DMS53 treated with DMSO at 0.1 percent for 48 hours (cell line): ENCODE results near the gene SPACA6.
"Not testable (repeated sequence)": the region's sequence is repeated elsewhere in the genome, so short reads cannot be mapped to it uniquely, and the experiment has no call there.

Experiments used
- DNase-seq: peaks from one replicate; lab custom pipeline; 2025; ENCODE audit not compliant: unreplicated experiment; lab: John Stamatoyannopoulos, UW

Gene SPACA6

DNA sequence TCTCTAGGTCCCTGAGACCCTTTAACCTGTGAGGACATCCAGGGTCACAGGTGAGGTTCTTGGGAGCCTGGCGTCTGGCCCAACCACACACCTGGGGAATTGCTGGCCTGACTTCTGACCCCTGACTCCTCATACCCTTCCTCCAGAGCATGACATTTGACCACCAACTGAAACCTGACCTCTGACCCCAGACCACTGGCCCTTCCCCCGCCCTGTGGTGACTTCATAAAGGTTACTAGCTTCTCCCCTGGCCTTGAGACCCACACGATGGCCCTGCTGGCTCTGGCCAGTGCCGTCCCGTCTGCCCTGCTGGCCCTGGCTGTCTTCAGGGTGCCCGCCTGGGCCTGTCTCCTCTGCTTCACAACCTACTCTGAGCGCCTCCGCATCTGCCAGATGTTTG, at the start of gene SPACA6:
SPACA6 (plus strand) TSS at position 71 of the 400 bp plus-strand sequence; CDS start at position 268, 197 bp downstream.
- no peak for DNase-seq

DNA sequence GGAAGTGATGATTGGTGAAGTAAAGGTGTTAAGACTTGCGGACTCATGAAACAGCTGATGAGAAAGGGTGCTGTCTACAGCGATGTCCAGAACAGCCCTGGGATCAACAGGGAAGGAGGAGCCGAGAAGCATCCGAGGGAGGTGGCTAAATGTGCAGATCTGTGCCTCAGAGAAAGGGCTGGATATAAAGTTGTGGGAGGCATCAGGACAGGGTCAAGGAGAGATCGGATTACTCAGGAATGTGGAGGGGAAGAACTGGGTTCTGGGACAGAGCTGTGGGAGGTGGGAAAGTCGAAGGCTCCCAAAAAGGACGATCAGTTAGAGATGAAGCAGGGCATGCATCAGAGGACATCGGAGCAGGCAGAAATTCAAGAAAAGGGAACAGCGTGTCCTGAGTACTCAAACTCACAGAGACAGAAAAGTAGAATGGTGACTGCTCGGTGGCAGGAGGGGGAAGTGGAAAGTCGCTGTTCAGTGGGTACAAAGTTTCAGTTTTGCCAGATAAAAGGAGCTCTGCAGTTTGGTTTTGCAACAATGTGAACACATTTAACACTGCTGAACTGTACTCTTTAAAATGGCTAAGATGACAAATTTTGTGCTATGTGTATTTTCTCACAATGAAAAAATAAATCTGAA, 48.4 kb upstream of the SPACA6 start:
- DNase-seq: no peak

DNA sequence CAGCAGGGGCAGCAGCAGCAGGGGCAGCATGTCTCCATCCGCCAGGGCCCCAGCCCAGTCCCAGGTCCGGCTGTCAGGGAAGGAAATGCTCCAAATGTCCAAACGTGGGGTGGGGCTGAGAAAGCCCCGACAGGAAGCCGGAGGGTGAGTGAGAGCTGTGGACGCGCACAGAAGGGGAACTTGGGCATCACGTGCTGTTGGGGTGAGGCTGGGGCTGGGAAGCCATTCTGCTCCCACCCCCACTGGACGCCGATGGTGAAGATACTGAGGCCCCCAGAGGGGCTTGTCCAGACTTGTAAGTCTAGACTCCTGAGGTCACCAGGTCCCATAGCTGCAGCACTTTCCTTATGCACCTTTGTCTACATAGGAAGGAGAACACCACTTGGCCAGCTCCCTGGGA, 46.4 kb upstream of the SPACA6 start, which contains the start of gene SIGLEC14:
SIGLEC14 (minus strand) TSS at position 96 of the 400 bp plus-strand sequence; CDS start at position 30, 66 bp downstream.
- DNase-seq: not testable (repeated sequence)

DNA sequence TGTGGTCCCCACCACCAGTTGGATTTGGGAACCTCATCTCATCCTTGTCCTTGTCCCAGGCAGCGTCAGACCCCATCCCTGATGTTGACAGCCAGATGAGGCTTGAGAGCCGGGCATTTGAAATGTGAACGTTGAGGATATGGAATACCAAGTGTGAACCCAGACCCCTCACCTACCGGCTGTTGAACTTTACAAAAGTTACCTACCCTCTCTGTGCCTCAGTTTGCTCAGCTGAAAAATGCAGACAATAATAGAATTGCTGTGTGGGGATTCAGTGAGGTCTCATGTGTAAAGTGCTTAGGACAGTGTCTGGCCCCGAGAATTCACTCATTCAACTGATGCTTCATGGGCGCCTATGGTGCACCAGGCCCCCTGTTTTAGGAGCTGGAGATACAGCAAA, 45.8 kb upstream of the SPACA6 start:
- DNase-seq: no peak

- no peak for DNase-seq
Observed at GRCh38 chr19:51651216-51651846, 41.8 kb upstream of the SPACA6 start.

DNA sequence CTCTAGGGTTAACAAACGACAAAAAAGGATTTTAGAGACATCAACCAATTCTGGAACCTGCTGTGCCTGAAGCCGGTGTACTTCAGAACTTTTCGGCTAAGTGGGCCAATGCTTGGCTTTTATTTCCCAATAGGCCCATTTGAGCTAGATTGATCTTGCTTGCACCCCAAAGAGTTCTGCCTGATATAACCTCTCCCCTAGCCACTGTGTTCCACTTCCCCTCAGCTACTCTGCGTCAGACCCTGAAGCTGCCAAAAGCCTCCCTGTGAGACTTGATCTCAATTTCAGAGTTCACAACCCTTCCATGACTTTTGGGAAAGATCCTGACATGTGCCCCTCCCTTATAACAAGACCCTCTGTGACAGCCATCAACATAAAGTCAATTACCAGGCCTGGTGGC, 40.9 kb upstream of the SPACA6 start:
- DNase-seq: no peak

GRCh38 chr19:51653162-51653561, 40.0 kb upstream of the SPACA6 start:
- DNase-seq: no peak

DNA sequence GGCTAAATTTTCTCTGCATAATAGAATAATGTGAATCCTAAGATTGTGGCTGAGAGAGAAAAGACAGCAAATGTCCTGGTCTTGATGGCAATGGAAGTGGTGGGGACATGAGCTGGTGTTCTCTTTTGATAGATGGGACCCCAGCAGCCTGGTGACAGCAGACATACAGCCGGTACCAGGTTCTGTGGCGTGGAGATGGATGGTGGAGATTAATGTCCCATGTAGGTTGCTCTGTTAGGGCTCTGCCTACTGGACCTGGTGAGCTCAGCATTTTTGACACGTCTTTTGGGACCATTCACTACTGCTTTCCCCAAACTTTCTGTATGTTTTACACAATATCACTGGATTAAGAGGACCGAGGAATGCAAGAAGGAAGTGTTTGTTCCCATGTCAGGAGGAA, 38.3 kb upstream of the SPACA6 start:
- no peak for DNase-seq

DNA sequence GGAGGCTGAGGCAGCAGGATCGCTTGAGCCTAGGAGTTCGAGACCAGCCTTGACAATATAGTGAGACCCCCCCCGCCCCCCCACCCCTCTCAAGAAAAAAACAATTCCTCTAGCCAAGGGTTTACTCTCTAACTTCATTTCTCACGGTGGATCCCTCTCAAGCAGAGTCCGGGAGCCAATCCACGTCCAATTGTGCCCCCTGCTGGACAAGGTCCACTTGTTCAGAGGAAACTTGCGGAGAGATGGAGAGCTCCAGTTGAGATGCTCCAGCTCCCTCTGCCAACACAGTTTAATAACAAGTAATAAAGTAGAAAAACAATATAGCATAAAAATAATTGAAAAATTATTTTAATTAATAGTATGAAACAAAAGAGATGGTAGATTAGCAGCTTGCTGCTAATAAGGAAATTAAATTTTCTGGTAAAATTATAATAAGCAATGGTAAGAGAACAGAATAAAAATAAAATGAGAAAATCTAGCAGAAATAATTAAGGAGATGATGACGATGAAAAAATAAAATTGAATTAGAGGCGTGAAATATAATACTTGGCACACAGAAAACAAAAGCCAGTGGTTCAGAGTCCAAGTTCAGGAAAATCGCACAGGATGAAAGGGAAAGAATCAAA, 32.0 kb upstream of the SPACA6 start:
- peak; percentile 5 for DNase-seq

GRCh38 chr19:51663650-51664049, 29.5 kb upstream of the SPACA6 start:
- DNase-seq: no peak

GRCh38 chr19:51664131-51664530, 29.0 kb upstream of the SPACA6 start:
- DNase-seq: no peak

- no peak for DNase-seq
Observed at GRCh38 chr19:51664997-51665396, 28.1 kb upstream of the SPACA6 start.

GRCh38 chr19:51668216-51668615, 24.9 kb upstream of the SPACA6 start:
- DNase-seq: no peak

- DNase-seq: not testable (repeated sequence)
Observed at GRCh38 chr19:51675911-51676565, 17.1 kb upstream of the SPACA6 start.

DNA sequence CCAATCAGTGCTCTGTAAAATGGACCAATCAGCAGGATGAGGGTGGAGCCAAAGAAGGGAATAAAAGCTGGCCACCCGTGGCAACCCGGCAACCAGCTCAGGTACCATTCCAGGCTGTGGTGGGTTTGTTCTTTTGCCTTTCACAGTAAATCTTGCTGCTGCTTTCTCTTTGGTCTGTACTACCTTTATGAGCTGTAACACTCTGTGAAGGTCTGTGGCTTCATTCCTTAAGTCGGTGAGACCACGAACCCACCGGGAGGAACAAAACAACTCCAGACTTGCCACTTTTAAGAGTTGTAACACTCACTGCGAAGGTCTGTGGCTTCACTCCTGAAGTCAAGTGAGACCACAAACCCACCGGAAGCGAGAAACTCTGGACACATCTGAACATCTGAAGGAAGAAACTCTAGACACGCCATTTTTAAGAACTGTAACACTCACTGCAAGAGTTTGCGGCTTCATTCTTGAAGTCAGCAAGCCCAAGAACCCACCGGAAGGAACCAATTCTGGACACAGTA, 16.5 kb upstream of the SPACA6 start:
- DNase-seq: no peak

DNA sequence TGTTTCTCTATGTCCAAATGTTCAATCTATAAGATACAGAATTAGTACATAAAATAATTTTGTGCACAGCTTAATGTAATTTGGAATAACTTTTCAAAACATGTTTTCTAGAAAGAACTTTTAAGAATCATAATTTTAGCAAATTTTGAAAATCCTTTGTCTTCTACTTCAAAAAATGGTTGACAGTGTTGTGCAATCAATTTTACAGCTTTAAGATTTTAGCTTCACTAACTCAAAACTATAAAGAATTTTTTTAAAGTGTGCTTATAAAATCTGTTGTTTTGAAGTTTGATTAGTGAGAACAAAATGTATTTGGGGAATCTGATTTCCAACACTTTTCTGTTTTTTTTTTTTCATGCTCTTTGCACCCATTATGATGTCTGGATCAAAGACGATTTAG, 12.7 kb upstream of the SPACA6 start:
- no peak for DNase-seq

GRCh38 chr19:51681286-51681941, 11.7 kb upstream of the SPACA6 start:
- DNase-seq: no peak

DNA sequence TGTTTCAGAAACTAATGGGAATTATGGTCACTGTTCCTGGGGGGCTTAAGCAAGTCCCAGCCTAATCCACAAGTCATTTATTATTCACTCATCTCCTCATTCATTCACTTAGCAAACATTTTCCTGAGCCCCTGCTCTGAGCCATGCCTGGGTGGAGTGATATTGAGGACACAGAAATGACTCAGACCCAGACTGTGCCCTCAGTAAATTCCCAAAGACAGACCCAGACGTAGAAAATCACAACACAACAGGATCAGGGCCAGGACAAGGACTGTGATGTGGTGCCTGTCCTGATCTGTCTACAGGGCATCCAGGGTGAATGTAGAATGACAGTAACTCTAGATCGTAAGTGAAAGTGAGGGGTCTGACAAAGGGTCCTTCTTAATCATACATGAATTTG, 7.0 kb upstream of the SPACA6 start:
- DNase-seq: no peak

DNA sequence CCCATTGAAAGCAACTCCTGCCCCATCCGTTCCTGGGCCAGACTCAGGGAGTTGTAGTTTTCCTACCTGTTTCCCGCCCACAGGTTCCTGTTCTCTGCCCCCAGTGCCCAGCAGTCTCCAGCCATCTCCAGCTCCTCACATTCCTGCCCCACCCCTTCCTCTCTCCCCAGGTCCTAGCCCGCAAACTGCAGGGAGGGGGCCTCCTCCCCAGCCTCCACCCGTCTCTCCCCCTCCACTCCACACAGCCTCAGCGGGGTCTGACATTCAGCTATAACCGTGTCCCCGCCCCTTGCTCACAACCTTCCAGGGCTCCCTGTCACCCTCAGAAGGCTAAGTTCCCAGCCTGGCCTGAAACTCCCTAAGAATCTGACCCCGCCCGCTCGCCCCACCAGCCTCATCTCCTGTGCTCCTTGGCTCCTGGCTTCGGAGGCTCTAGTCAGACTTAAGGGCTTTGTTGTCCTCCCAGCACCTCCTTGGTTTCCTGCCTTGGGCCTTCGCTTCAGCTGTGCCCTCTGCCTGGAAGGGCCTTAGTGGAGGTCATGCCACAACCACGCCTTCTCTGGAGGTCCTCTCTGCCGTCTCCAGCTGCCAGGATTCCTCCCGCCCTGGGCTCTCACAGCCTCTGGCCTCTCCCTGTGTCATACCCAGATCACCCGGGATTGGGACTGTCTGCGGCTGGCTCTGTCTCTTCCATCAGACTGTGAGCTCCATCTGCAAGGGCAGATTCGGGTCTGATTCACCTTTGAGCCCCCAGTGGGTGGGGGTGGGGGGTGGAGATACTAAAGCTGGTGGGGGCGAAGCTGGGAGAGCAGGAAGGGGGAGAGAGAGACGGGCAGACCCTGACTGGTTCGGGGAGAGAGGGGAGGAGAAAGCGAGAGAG, 5.1 kb upstream of the SPACA6 start:
- DNase-seq: no peak
